HG02938 (cell line): ENCODE results near the gene TREM2.
"Not testable (repeated sequence)": the region's sequence is repeated elsewhere in the genome, so short reads cannot be mapped to it uniquely, and the experiment has no call there.

Experiments
- ATAC-seq: cut with Tn5 transposase; IDR thresholded peaks from one replicate; pipeline ENCODE4 v1.9.1; 2021; ENCODE audit warnings: mild to moderate bottlenecking, moderate library complexity; ENCODE audit not compliant: unreplicated experiment

TREM2 gene

GRCh38 chr6:41156001-41156400, 6.9 kb downstream of the TREM2 start:
- no peak for ATAC-seq

DNA sequence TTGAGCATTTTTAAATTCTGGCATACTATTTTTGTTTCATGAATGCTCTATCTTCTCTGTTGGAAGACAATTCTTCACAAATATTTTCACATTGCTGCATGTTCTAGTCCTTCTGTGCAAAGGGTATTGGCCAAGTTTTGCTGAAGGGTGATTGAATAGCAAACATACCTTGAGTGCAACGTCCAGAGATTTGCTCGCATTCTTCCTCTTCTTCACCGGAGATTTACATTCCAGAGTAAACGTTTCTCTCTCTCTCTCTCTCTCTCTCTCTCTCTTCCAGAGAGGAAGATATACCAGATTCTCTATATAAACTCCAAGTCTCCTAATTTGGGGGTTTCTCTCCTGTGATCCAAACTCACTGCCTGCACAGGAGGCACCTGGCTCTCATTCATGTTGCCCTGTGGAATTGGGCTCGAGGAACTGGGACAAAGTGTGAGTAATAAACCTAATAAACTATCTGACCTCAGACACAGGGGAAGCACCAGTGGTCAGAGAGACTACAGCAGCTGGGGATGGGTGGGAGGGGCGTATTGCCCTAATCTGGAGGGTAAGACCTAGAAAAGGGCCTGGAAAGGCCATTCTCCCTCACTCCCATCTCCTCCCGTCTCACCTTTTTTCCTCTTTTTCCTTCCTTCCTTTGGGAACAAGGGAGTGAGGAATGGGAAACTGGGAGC, 7.6 kb downstream of the TREM2 start:
- no peak for ATAC-seq

GRCh38 chr6:41153992-41154625, 8.8 kb downstream of the TREM2 start, which contains the start of gene TREML1:
Gene TREML1 (minus strand): TSS chr6:41154347. CDS start chr6:41154288, 59 bp downstream.
- no peak for ATAC-seq

DNA sequence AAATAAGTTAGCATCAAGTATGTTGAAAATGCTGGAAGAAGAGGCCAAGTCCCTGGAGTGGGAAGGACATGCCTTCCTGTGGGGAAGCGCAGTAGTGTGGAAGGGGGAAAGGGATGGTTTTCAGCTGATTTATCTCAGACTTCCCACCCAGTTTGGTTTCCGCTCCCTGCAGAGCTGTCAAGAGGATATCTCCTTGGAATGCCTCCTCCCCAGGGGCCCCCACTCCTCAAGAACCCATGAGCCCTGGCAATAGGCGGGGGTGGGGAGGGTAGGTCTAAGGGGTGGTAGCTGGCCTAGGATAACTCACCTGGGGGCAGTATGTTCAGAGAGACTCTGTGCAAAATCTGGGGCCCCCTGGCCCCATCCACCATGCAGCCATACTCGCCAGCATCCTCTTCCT, 9.5 kb downstream of the TREM2 start:
- no peak for ATAC-seq

DNA sequence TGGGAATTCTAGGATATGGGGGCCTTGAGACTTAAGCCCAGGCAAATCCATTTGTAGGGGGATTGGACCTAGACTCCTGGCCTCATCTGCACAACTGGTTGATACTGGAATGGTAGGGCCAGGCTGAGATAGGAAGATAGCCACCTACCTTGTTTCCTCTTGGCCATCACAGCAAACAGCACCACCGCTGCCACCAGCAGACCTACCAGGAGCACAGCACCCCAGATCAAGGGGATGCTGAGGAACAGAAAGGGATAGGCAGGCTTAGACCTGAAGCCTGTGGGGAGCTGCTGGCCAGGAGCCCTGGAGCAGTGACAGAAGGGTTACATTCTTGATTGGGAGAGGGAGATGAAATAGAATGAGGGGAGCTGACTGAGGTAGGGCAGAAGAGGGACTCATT, 12.2 kb downstream of the TREM2 start:
- no peak for ATAC-seq

- no peak for ATAC-seq
Observed at GRCh38 chr6:41147917-41148316, 15.0 kb downstream of the TREM2 start.

DNA sequence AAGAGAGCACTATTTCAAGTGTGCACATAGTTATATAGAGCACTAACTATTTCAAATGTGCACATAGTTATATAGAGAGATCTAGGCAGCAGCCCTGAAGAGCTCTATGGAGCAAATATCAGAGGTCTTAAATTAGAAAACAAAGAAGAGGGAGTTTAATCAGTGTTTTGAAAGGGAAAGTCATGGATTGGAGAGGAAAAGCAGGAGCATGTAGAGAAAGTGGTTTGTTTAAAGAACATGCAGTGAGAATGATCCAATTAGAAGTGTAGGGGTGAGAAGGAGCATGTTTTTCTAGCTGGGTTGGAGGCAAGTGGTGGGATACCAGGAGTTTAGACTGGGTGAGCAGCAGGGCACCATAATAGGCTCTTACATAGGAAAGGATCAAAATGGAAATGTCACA, 26.0 kb downstream of the TREM2 start:
- no peak for ATAC-seq

DNA sequence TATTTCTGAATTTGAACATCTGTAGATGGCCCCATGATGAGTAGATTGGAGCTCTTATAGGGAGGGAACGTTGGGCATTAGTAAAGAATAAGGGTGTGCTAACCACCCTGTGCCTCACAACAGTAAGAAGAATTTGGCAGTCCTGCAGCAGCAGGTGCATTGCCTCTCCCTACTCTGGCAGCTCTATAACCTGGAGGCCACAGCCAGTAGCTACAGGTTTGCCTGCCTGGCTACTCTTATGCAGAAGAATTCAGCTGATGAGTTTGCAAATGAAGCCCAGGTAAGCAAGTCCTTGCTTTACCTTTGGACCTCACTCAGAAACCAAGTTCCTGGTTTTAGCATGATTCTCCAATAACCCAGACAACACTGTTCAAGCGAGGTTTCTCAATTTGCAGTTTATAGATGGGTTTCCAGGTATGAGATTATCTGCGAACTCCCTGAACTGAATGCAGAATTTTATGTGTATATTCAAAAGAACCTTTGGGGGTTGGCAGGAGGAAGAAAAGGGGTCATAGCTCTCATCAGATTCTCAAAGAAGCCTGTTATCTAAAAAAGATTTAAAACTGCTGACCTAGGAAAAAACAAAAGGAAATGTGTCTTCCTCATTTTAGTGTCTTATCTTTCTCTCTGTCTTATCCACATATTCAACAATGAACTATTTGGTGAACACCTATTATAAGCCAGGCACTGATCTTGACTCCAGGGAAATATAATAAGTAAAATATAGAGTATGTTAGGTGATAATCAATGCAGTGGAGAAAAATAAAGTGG, 27.7 kb downstream of the TREM2 start:
- no peak for ATAC-seq

- no peak for ATAC-seq
Observed at GRCh38 chr6:41132254-41132653, 30.7 kb downstream of the TREM2 start.

DNA sequence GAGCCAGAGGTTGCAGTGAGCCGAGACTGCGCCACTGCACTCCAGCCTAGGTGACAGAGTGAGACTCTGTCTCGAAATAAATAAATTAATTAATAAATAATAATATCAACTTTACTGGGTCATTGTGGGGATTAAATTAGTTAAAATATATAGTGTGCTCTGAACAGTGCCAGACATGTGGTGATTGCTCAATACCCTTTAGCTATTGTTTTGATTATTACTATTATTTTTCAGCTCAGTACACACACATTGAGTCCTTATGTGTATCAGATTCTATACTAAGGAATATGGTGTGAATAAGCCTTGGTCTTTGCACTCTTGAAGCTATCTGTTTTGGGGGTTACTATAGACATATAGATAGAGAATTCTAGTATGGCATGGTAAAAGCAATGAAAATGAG, 37.6 kb downstream of the TREM2 start:
- ATAC-seq: no peak

GRCh38 chr6:41122918-41123317, 40.0 kb downstream of the TREM2 start:
- no peak for ATAC-seq

DNA sequence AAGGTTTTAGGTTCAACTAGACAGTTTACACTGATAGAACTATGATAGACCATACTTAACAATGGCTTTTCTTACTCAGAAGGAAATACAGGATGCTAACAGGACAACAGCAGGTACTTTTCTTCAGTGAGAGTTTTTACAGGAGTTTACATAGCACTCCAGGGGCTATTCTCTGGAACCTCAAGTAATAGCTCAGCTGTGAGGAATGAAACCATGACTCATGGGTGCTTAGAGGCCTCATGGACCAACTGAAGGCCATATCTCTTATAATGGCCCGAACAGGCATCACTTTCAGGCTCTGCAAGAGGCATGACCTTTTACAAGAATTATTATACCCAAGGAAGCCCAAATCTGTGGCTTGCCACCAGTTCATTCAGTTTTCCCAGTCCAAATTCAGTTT, 40.5 kb downstream of the TREM2 start:
- no peak for ATAC-seq

- no peak for ATAC-seq
Observed at GRCh38 chr6:41120058-41120457, 42.9 kb downstream of the TREM2 start.

DNA sequence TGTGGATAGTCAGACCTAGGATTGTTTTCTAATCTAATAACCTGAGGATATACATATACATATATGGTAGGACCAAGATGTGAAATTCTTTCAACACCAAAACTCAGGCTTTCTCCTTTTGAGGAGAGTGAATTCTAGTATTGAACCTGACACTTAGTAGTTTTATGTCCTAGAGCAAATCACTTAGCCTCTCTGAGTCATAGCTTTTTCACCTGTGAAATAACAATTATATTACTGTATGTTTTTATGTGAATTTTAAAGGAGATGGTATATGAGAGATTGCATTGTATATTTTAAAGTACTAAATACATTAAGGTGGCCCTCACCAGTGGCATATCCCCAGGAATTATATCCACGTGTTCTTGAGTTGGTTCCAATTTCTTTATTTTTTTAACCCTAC, 43.4 kb downstream of the TREM2 start:
- no peak for ATAC-seq

GRCh38 chr6:41115027-41115426, 47.9 kb downstream of the TREM2 start:
- not testable (repeated sequence) for ATAC-seq

DNA sequence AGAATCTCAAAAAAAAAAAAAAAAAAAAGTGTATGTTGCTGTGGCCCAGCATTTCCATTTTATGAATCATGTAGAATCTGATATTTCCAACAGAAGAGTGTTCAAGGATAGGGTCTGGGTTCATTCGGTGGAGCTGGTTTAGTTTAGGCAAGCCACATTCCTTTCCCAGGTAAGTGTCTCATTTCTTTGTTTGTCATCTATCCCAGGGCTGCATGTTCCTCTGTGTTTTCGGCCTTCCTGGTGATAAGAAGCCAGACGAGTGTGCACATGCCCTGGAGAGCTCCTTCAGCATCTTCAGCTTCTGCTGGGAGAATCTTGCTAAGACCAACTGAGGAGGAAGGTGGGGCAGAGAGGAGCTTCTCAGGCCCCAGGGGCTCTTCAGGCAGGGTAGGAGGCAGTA, 51.9 kb downstream of the TREM2 start:
- no peak for ATAC-seq
